ENCODE results near the gene DYNC1LI2.
"Not testable (repeated sequence)": the region's sequence is repeated elsewhere in the genome, so short reads cannot be mapped to it uniquely, and the experiment has no call there.

DYNC1LI2 gene

GRCh38 chr16:66751303-66751991 is at the start of gene DYNC1LI2:
DYNC1LI2 (minus strand) TSS chr16:66751609; CDS start chr16:66751591, 18 bp downstream.
- peak; percentile 78 for DNase-seq

GRCh38 chr16:66800856-66801255 is 49.4 kb upstream of the DYNC1LI2 start:
- DNase-seq, result no peak

GRCh38 chr16:66798161-66798560 is 46.8 kb upstream of the DYNC1LI2 start:
- no peak for DNase-seq

GRCh38 chr16:66793984-66794383 is 42.6 kb upstream of the DYNC1LI2 start:
- not testable (repeated sequence) for DNase-seq

- DNase-seq, result no peak
Observed at GRCh38 chr16:66790130-66790733, 38.8 kb upstream of the DYNC1LI2 start.

GRCh38 chr16:66787427-66787826 is 36.0 kb upstream of the DYNC1LI2 start:
- no peak for DNase-seq

GRCh38 chr16:66786551-66786950 is 35.1 kb upstream of the DYNC1LI2 start:
- no peak for DNase-seq

GRCh38 chr16:66776457-66776856 is 25.0 kb upstream of the DYNC1LI2 start:
- no peak for DNase-seq

GRCh38 chr16:66774981-66775380 is 23.6 kb upstream of the DYNC1LI2 start:
- no peak for DNase-seq

- no peak for DNase-seq
Observed at GRCh38 chr16:66758086-66758485, 6.7 kb upstream of the DYNC1LI2 start.

- DNase-seq, result no peak
Observed at GRCh38 chr16:66754819-66755218, 3.4 kb upstream of the DYNC1LI2 start.

GRCh38 chr16:66754211-66754610 is 2.8 kb upstream of the DYNC1LI2 start:
- DNase-seq, result no peak

- no peak for DNase-seq
Observed at GRCh38 chr16:66752958-66753357, 1.5 kb upstream of the DYNC1LI2 start.

- no peak for DNase-seq
Observed at GRCh38 chr16:66752379-66752778, 970 bp upstream of the DYNC1LI2 start.

- no peak for DNase-seq
Observed at GRCh38 chr16:66751992-66752322, 548 bp upstream of the DYNC1LI2 start.

GRCh38 chr16:66751053-66751302 is 431 bp downstream of the DYNC1LI2 start:
- DNase-seq, result no peak

GRCh38 chr16:66750279-66751052 is 943 bp downstream of the DYNC1LI2 start:
- no peak for DNase-seq

GRCh38 chr16:66746682-66747081 is 4.7 kb downstream of the DYNC1LI2 start:
- peak; percentile 42 for DNase-seq

- no peak for DNase-seq
Observed at GRCh38 chr16:66746048-66746447, 5.4 kb downstream of the DYNC1LI2 start.

GRCh38 chr16:66741950-66742808 is 9.2 kb downstream of the DYNC1LI2 start:
- no peak for DNase-seq

GRCh38 chr16:66741169-66741900 is 10.1 kb downstream of the DYNC1LI2 start:
- DNase-seq, result peak; percentile 18

GRCh38 chr16:66740533-66740932 is 10.9 kb downstream of the DYNC1LI2 start:
- peak; percentile 27 for DNase-seq

GRCh38 chr16:66740010-66740409 is 11.4 kb downstream of the DYNC1LI2 start:
- DNase-seq, result peak; percentile 67

Data from hematopoietic multipotent progenitor cell treated with erythropoietin and hydrocortisone succinate and interleukin-3 and kit ligand, for 8 days (in vitro differentiated cells).